ENCODE measurements around the gene FAM83C. TPM values are rescaled to one million over a fixed set of nuclear protein-coding genes. Genes with fewer than 3 reads are reported as not detected.

FAM83C gene
- total RNA-seq, 1 experiment from 2014 or later, result not detected

DNA sequence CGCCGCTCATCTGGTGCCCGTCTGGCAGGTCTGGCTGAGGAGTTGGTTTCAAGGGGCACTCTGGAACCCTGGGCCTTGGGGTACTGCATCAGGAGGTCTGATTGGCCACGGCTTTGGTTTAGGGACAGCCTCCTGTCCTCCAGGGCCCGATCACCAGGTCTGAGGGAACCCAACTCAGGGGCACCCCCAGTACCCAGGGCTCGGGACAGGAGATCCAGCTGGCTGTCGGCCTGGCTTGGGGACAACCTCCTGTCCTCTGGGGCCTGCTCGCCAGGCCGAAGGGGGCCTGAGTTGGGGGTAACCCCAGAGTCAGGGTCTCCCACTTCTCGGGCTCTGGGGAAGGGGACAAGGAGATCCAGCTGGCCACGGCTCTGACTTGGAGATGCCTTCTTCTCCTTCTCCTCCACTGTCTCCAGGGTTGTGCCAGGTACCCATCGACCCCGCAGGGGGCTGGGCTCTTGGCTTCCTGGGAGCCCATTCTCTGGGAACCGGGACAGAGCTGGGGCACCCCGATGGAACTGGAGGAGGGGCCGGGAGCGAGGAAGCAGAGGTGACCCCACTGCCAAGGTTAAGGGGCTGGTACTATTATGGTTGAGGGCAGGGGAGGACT, 5.2 kb downstream of the FAM83C start:
- BruUV-seq (replicated peaks), result no TSS peak
- POLR2A ChIA-PET, result no interaction called here
- no peak overlapping the region for H2AFZ ChIP-seq (ENCODE audit: low read depth, low read length, poor library complexity, severe bottlenecking)
- no peak overlapping the region for H3K9ac ChIP-seq (ENCODE audit: low read length)
- TF ChIP-seq CBX3 (IDR thresholded peaks at IDR 0.05; ENCODE audit: low read depth) (no peak), RAD21 (IDR thresholded peaks at IDR 0.05; ENCODE audit: low read depth) (no peak), TCF7L2 (IDR thresholded peaks at IDR 0.05; ENCODE audit: borderline replicate concordance, extremely low read depth, insufficient read depth, insufficient read length) (no peak)
- TF ChIP-seq, protein P1, sequence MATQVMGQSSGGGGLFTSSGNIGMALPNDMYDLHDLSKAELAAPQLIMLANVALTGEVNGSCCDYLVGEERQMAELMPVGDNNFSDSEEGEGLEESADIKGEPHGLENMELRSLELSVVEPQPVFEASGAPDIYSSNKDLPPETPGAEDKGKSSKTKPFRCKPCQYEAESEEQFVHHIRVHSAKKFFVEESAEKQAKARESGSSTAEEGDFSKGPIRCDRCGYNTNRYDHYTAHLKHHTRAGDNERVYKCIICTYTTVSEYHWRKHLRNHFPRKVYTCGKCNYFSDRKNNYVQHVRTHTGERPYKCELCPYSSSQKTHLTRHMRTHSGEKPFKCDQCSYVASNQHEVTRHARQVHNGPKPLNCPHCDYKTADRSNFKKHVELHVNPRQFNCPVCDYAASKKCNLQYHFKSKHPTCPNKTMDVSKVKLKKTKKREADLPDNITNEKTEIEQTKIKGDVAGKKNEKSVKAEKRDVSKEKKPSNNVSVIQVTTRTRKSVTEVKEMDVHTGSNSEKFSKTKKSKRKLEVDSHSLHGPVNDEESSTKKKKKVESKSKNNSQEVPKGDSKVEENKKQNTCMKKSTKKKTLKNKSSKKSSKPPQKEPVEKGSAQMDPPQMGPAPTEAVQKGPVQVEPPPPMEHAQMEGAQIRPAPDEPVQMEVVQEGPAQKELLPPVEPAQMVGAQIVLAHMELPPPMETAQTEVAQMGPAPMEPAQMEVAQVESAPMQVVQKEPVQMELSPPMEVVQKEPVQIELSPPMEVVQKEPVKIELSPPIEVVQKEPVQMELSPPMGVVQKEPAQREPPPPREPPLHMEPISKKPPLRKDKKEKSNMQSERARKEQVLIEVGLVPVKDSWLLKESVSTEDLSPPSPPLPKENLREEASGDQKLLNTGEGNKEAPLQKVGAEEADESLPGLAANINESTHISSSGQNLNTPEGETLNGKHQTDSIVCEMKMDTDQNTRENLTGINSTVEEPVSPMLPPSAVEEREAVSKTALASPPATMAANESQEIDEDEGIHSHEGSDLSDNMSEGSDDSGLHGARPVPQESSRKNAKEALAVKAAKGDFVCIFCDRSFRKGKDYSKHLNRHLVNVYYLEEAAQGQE (IDR thresholded peaks at IDR 0.05; ENCODE audit: low read depth), result no peak
- no peak for ATAC-seq
- intact Hi-C loops (cut with micrococcal nuclease), result no loop called here
- H3K36me3 ChIP-seq (ENCODE audit: control insufficient read depth in 1 of 2, insufficient read depth in 2 of 2, low read length in 2 of 2), result peaks cover 2 to 9% of the 10 kb centered on the region in 2 experiments; a peak in 3 of 4 replicates
- no peaks in the 10 kb centered on the region for H3K27me3 ChIP-seq (ENCODE audit: insufficient read depth, low read length)
- H3K9me3 ChIP-seq (ENCODE audit: control insufficient read depth in 1 of 2, insufficient read depth in 1 of 2, low read depth in 1 of 2, low read length in 2 of 2), result no peaks in the 10 kb centered on the region
- no peaks in the 10 kb centered on the region for H4K20me1 ChIP-seq (ENCODE audit: insufficient read depth)
- H3K4me3 ChIP-seq (replicated peaks in 1 of 2; ENCODE audit: low read depth in 1 of 2, low read length in 2 of 2), result no peak overlapping the region
- no peaks in the 10 kb centered on the region for H3K9me2 ChIP-seq (ENCODE audit: insufficient read depth)
- H3K79me2 ChIP-seq (ENCODE audit: insufficient read depth, low read length), result peaks cover 25% of the 10 kb centered on the region
- no peak overlapping the region for H3K27ac ChIP-seq (ENCODE audit: low read depth, low read length)
- H3K4me2 ChIP-seq (ENCODE audit: low read length), result no peak overlapping the region
- H3K4me1 ChIP-seq (ENCODE audit: control insufficient read depth in 1 of 2, insufficient read depth in 2 of 2, low read length in 2 of 2), result peaks cover 8 to 23% of the 10 kb centered on the region in 2 experiments; a peak in 3 of 4 replicates
- no peak for DNase-seq (ENCODE audit: low read depth, low spot score)
- CTCF ChIA-PET, result no interaction called here
- RAD21 ChIA-PET (ENCODE audit: low non-redundant PET in 1 of 2, low total read pairs in 2 of 2, uncharacterized antibody in 2 of 2, unreplicated experiment in 2 of 2), result no interaction called here
